Neural cell (in vitro differentiated cells): Measurements from ENCODE around the gene ZNF117.

Experiments
- EZH2 ChIP-seq: fragments of 200-600, 300-800 bp; shearing (Covaris generic), sonication (generic); IDR thresholded peaks from 2 replicates; pipeline ENCODE4 v1.6.1; 2014; ENCODE audit warnings: antibody characterized with exemption, low read length, borderline replicate concordance, mild to moderate bottlenecking; ENCODE audit not compliant: insufficient read depth, poor library complexity, severe bottlenecking
- TAF1 ChIP-seq: IDR thresholded peaks from 2 replicates; pipeline ENCODE4 v1.6.1; 2012; ENCODE audit warnings: low read depth
- TF ChIP-seq, protein P1 (sequence below): fragments of 450-650 bp; IDR thresholded peaks from 2 replicates; pipeline ENCODE4 v1.5.1; 2014; ENCODE audit warnings: antibody characterized with exemption, mild to moderate bottlenecking, moderate library complexity; ENCODE audit not compliant: poor library complexity, severe bottlenecking

DNA sequence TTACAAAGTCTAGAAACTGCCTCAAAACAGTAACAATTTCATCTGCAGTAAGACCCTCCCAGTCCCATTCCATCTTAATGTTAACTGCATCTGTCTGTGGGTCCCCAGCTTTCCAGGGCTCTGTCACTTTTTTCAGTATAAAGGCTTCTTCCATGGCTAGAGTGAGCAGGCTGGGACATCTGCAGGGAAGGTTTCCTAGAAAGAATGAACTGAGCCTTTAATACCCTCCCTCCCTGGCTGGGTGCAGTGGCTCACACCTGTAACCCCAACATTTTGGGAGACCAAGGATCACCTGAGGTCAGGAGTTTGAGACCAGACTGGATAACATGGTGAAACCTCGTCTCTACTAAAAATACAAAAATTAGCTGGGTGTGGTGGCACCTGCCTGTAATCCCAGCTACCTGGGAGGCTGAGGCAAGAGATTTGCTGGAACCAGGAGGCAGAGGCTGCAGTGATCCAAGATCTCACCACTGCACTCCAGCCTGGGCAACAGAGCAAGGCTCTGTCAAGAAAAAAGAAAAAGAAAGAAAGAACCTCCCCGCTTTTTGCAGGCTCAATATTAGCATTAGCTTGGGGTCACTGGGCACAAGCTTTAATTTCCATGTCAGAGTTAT lies 12.2 kb upstream of the ZNF117 start:
- TF ChIP-seq EZH2 (no peak), TAF1 (no peak)
- TF ChIP-seq, protein P1, sequence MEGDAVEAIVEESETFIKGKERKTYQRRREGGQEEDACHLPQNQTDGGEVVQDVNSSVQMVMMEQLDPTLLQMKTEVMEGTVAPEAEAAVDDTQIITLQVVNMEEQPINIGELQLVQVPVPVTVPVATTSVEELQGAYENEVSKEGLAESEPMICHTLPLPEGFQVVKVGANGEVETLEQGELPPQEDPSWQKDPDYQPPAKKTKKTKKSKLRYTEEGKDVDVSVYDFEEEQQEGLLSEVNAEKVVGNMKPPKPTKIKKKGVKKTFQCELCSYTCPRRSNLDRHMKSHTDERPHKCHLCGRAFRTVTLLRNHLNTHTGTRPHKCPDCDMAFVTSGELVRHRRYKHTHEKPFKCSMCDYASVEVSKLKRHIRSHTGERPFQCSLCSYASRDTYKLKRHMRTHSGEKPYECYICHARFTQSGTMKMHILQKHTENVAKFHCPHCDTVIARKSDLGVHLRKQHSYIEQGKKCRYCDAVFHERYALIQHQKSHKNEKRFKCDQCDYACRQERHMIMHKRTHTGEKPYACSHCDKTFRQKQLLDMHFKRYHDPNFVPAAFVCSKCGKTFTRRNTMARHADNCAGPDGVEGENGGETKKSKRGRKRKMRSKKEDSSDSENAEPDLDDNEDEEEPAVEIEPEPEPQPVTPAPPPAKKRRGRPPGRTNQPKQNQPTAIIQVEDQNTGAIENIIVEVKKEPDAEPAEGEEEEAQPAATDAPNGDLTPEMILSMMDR: no peak
